H1 (cell line): Measurements from ENCODE around the gene SGK1. TPM values are rescaled to one million over a fixed set of nuclear protein-coding genes. Genes with fewer than 3 reads are reported as not detected.

Source experiments
- CTCF ChIA-PET: fragments of 300-600 bp; sonication (Branson Sonifier 250); formaldehyde crosslinking; loops from one replicate; lab custom pipeline; 2021; ENCODE audit not compliant: partially characterized antibody; lab: Charles Lee
- POLR2A ChIA-PET: fragments of 300-600 bp; sonication (Branson Sonifier 250); formaldehyde crosslinking; loops from one replicate; lab custom pipeline; 2021; ENCODE audit warnings: inconsistent platforms; ENCODE audit not compliant: partially characterized antibody; lab: Charles Lee
- DNase-seq, 2 experiments: peaks; one replicate each; pipeline versions ENCODE4 v3.0.0 to v3.0.0-alpha.2; 2010 to 2022; ENCODE audit warnings: low spot score in 2 of 2, low read depth in 1 of 2, mixed read lengths in 1 of 2
- FAIRE-seq: peaks from 2 replicates; lab custom pipeline; 2011; peaks lifted over from hg19 to GRCh38; lab: Jason Lieb, UNC
- H2AFZ ChIP-seq: 2 replicates; pipeline ENCODE4 v1.8.1; 2012; ENCODE audit warnings: low read length, inconsistent platforms
- H2AK5ac ChIP-seq: 2 replicates; pipeline ENCODE4 v1.6.1; 2013; ENCODE audit warnings: low read depth, low read length
- H2BK120ac ChIP-seq: replicated peaks from 2 replicates; pipeline ENCODE3; 2013; ENCODE audit warnings: low read depth, low read length, inconsistent platforms
- H2BK12ac ChIP-seq: 2 replicates; pipeline ENCODE4 v1.6.1; 2013; ENCODE audit warnings: low read depth, low read length
- H2BK15ac ChIP-seq: 2 replicates; pipeline ENCODE4 v1.6.1; 2013; ENCODE audit warnings: low read length
- H2BK20ac ChIP-seq: 2 replicates; pipeline ENCODE4 v1.6.1; 2013; ENCODE audit warnings: low read length
- H2BK5ac ChIP-seq: 2 replicates; pipeline ENCODE4 v1.6.1; 2013; ENCODE audit warnings: low read depth, low read length
- H3K14ac ChIP-seq: 2 replicates; pipeline ENCODE4 v1.6.1; 2013; ENCODE audit warnings: inconsistent platforms; ENCODE audit not compliant: insufficient read length
- H3K18ac ChIP-seq: 2 replicates; pipeline ENCODE4 v1.6.1; 2013; ENCODE audit warnings: low read length; ENCODE audit errors: extremely low read depth
- H3K23ac ChIP-seq: 2 replicates; pipeline ENCODE4 v1.6.1; 2013; ENCODE audit warnings: inconsistent platforms; ENCODE audit not compliant: insufficient read length
- H3K23me2 ChIP-seq: 2 replicates; pipeline ENCODE4 v1.6.1; 2013; ENCODE audit warnings: low read depth, low read length
- H3K27ac ChIP-seq: 2 replicates; pipeline ENCODE4 v1.6.1; 2011; ENCODE audit warnings: low read depth, low read length, inconsistent platforms
- H3K27me3 ChIP-seq, 4 experiments: replicated peaks in 1 of 4; 1 replicate in 1 of 4; 2 replicates in 3 of 4; pipeline versions ENCODE4 v1.6.1 to v1.8.1; 2011 to 2013; ENCODE audit warnings: low read length in 3 of 4, mild to moderate bottlenecking in 3 of 4, inconsistent platforms in 2 of 4, mixed read lengths in 2 of 4, moderate library complexity in 1 of 4; ENCODE audit not compliant: control insufficient read depth in 3 of 4, insufficient read depth in 3 of 4; ENCODE audit errors: extremely low read depth in 1 of 4
- H3K36me3 ChIP-seq, 4 experiments: 2 replicates each; pipeline versions ENCODE4 v1.6.1 to v1.8.1; 2011 to 2013; ENCODE audit warnings: mild to moderate bottlenecking in 4 of 4, low read length in 3 of 4, moderate library complexity in 2 of 4, control low read depth in 1 of 4, inconsistent platforms in 1 of 4; ENCODE audit not compliant: insufficient read depth in 4 of 4, control insufficient read depth in 2 of 4
- H3K4ac ChIP-seq: replicated peaks from 2 replicates; pipeline ENCODE3; 2013; ENCODE audit warnings: low read length, low read depth, mixed read lengths, inconsistent platforms; ENCODE audit not compliant: insufficient read length
- H3K4me1 ChIP-seq, 4 experiments: replicated peaks in 1 of 4; 1 replicate in 1 of 4; 2 replicates in 3 of 4; pipeline versions ENCODE4 v1.6.1 to v1.8.1; 2011 to 2013; ENCODE audit warnings: low read length in 3 of 4, inconsistent platforms in 2 of 4, mixed read lengths in 1 of 4; ENCODE audit not compliant: insufficient read depth in 4 of 4, control insufficient read depth in 3 of 4
- H3K4me2 ChIP-seq, 2 experiments: 2 replicates each; pipeline versions ENCODE4 v1.6.1 to v1.8.1; 2011 to 2013; ENCODE audit warnings: low read depth in 2 of 2, low read length in 2 of 2, control low read depth in 1 of 2, inconsistent platforms in 1 of 2, mild to moderate bottlenecking in 1 of 2; ENCODE audit not compliant: insufficient read depth in 1 of 2
- H3K4me3 ChIP-seq, 4 experiments: fragments of 200-600, 300-600 bp in 1 of 4; sonication (generic), shearing (Covaris generic), sonication (Bioruptor Twin) in 1 of 4; 2 replicates each; pipeline versions ENCODE4 v1.5.1 to v1.8.1; 2011 to 2016; ENCODE audit warnings: low read length in 4 of 4, low read depth in 3 of 4, control low read depth in 2 of 4, inconsistent platforms in 2 of 4, mild to moderate bottlenecking in 2 of 4, mixed read lengths in 1 of 4, moderate library complexity in 1 of 4; ENCODE audit not compliant: insufficient read depth in 2 of 4; ENCODE audit errors: extremely low read depth in 1 of 4
- H3K56ac ChIP-seq: replicated peaks from 2 replicates; pipeline ENCODE3; 2013; ENCODE audit warnings: low read depth, mild to moderate bottlenecking, mixed read lengths, low read length, inconsistent platforms; ENCODE audit not compliant: insufficient read length
- H3K79me1 ChIP-seq: 2 replicates; pipeline ENCODE4 v1.6.1; 2013; ENCODE audit warnings: low read depth, low read length, control low read depth
- H3K79me2 ChIP-seq, 2 experiments: 2 replicates each; pipeline versions ENCODE4 v1.6.1 to v1.8.1; 2012 to 2013; ENCODE audit warnings: low read length in 2 of 2, mild to moderate bottlenecking in 2 of 2, inconsistent platforms in 1 of 2; ENCODE audit not compliant: insufficient read depth in 2 of 2, control insufficient read depth in 1 of 2
- H3K9ac ChIP-seq, 4 experiments: replicated peaks in 1 of 4; 1 replicate in 1 of 4; 2 replicates in 3 of 4; pipeline versions ENCODE4 v1.6.1 to v1.8.1; 2011 to 2013; ENCODE audit warnings: low read depth in 3 of 4, low read length in 3 of 4, control low read depth in 2 of 4, mild to moderate bottlenecking in 2 of 4, moderate library complexity in 2 of 4, inconsistent platforms in 1 of 4; ENCODE audit errors: extremely low read depth in 1 of 4
- H3K9me3 ChIP-seq, 2 experiments: 2 replicates each; pipeline versions ENCODE4 v1.6.1 to v1.8.1; 2012 to 2013; ENCODE audit warnings: mild to moderate bottlenecking in 2 of 2, moderate library complexity in 2 of 2, control low read depth in 1 of 2, inconsistent platforms in 1 of 2, low read depth in 1 of 2, low read length in 1 of 2, mixed read lengths in 1 of 2; ENCODE audit not compliant: insufficient read depth in 2 of 2
- H4K20me1 ChIP-seq, 2 experiments: replicated peaks in 1 of 2; 2 replicates each; pipeline versions ENCODE3 to v1.8.1; 2011 to 2013; ENCODE audit warnings: inconsistent platforms in 2 of 2, low read length in 2 of 2, mild to moderate bottlenecking in 1 of 2; ENCODE audit not compliant: insufficient read depth in 2 of 2, control insufficient read depth in 1 of 2
- H4K5ac ChIP-seq: 2 replicates; pipeline ENCODE4 v1.6.1; 2013; ENCODE audit warnings: low read length, low read depth, mixed read lengths, inconsistent platforms; ENCODE audit not compliant: insufficient read length
- H4K8ac ChIP-seq: 2 replicates; pipeline ENCODE4 v1.8.0; 2013; ENCODE audit warnings: mild to moderate bottlenecking, moderate library complexity, low read length, inconsistent platforms; ENCODE audit not compliant: insufficient read depth; ENCODE audit errors: extremely low read depth
- H4K91ac ChIP-seq: replicated peaks from 2 replicates; pipeline ENCODE3; 2013; ENCODE audit warnings: low read length, mixed read lengths, inconsistent platforms; ENCODE audit not compliant: insufficient read length
- ASH2L ChIP-seq: fragments of 200-600, 300-600 bp; sonication (generic); IDR thresholded peaks from one replicate; pipeline ENCODE4 v1.7.1; 2017; ENCODE audit warnings: low read length
- ATF2 ChIP-seq: IDR thresholded peaks from 2 replicates; pipeline ENCODE4 v1.6.1; 2012; ENCODE audit warnings: low read length, inconsistent platforms
- BRCA1 ChIP-seq: IDR thresholded peaks from 2 replicates; pipeline ENCODE4 v1.6.1; 2012; ENCODE audit warnings: low read depth, low read length, improper control_type of control experiment
- E2F6 ChIP-seq: IDR thresholded peaks from 2 replicates; pipeline ENCODE4 v1.6.1; 2012; ENCODE audit warnings: inconsistent platforms
- PHF8 ChIP-seq: fragments of 200-600 bp; sonication (generic); conservative IDR thresholded peaks from 2 replicates; pipeline ENCODE4 v1.7.1; 2012; ENCODE audit warnings: low read depth, mild to moderate bottlenecking, inconsistent platforms, low read length, moderate library complexity
- RBBP5 ChIP-seq: IDR thresholded peaks from 2 replicates; pipeline ENCODE4 v1.7.1; 2012; ENCODE audit warnings: low read depth, mild to moderate bottlenecking, inconsistent platforms, low read length, moderate library complexity, borderline replicate concordance
- RXRA ChIP-seq: IDR thresholded peaks from 2 replicates; pipeline ENCODE4 v1.6.1; 2011; ENCODE audit warnings: low read depth, mild to moderate bottlenecking, low read length, moderate library complexity; ENCODE audit not compliant: insufficient read depth
- SAP30 ChIP-seq: fragments of 300-600 bp; sonication (generic); IDR thresholded peaks from 2 replicates; pipeline ENCODE4 v1.7.1; 2012; ENCODE audit warnings: low read length, moderate library complexity, mild to moderate bottlenecking, inconsistent platforms; ENCODE audit not compliant: insufficient read depth, insufficient replicate concordance
- SIRT6 ChIP-seq: IDR thresholded peaks from one replicate; pipeline ENCODE4 v1.7.1; 2012; ENCODE audit warnings: low read length, inconsistent platforms
- TAF1 ChIP-seq: IDR thresholded peaks from 2 replicates; pipeline ENCODE4 v1.6.1; 2011; ENCODE audit warnings: mild to moderate bottlenecking, low read depth, low read length
- TAF7 ChIP-seq: optimal IDR thresholded peaks from 2 replicates; pipeline ENCODE3; 2011; ENCODE audit warnings: low read depth, mild to moderate bottlenecking, inconsistent platforms, low read length, moderate library complexity, borderline replicate concordance
- ZNF274 ChIP-seq: IDR thresholded peaks from 2 replicates; pipeline ENCODE4 v1.7.0; 2012; ENCODE audit warnings: low read length, borderline replicate concordance; ENCODE audit errors: extremely low read depth
- WGBS, 2 experiments: shearing (Covaris generic) in 1 of 2; methylation state at CpG; one replicate each; pipeline versions ENCODE4 v1.1.6 to v1.1.7; 2013 to 2015; ENCODE audit warnings: low lambda C conversion rate in 2 of 2, mixed read lengths in 2 of 2, inconsistent platforms in 1 of 2, low coverage in 1 of 2, missing lambda C conversion rate in 1 of 2; ENCODE audit not compliant: insufficient replicate concordance in 2 of 2, insufficient coverage in 1 of 2, insufficient read length in 1 of 2; ENCODE audit errors: extremely low coverage in 1 of 2, missing lambda C conversion rate in 1 of 2; 5-methylcytosine and 5-hydroxymethylcytosine counted together
- polyA plus RNA-seq, 7 experiments: library from polyadenylated mRNA; depleted of rRNA in 3 of 7; stranded (reverse) in 5 of 7; unstranded in 2 of 7; fragments of >200 nt in 5 of 7; fragments of 200-250 nt in 2 of 7; gene quantifications; 1 replicate in 5 of 7; 2 replicates in 1 of 7; 4 replicates in 1 of 7; pipeline versions ENCODE4 v1.2.1 to v1.2.3, GENCODE V29; 2011 to 2013; ENCODE audit warnings: missing spikeins in 2 of 7, mixed read lengths in 2 of 7
- total RNA-seq: library from RNA; stranded (reverse); fragmentation: NEBNext Ultra II Directional; extraction: Animal tissue kit (Norgen Biotek cat#: 25700); gene quantifications from 2 replicates; pipeline ENCODE4 v1.2.1, GENCODE V29; 2021

The SGK1 gene
- total and polyA plus RNA-seq, 2 of the 8 experiments (the other 6 are each of a cell fraction or from before 2014, with no cell fraction given), result 14.5 to 18.4 TPM

- no peak overlapping the region for H2BK20ac ChIP-seq
- no peak overlapping the region for H4K8ac ChIP-seq
- H2BK12ac ChIP-seq, result no peak overlapping the region
- H3K56ac ChIP-seq, result no peak overlapping the region
- H2BK5ac ChIP-seq, result no peak overlapping the region
- H2AFZ ChIP-seq, result no peak overlapping the region
- no peak overlapping the region for H3K4ac ChIP-seq
- no peaks in the 10 kb centered on the region for H3K23me2 ChIP-seq
- no peak overlapping the region for H2BK120ac ChIP-seq
- no peaks in the 10 kb centered on the region for H3K27me3 ChIP-seq
- ChIA-PET POLR2A (no interaction called here), CTCF (interaction anchor here (0.5 to 1.3 kb wide), 5 partner anchors 10 to 342 kb away, joined by 3 to 5 read pairs (median 4); no protein-coding TSS in a partner anchor)
- H3K23ac ChIP-seq, result no peak overlapping the region
- H3K9ac ChIP-seq, result no peak overlapping the region
- no peak overlapping the region for H4K5ac ChIP-seq
- DNase-seq, result no peak
- H4K20me1 ChIP-seq, result no peaks in the 10 kb centered on the region
- no peak overlapping the region for H3K4me2 ChIP-seq
- H3K9me3 ChIP-seq, result no peaks in the 10 kb centered on the region
- H3K36me3 ChIP-seq, result no peaks in the 10 kb centered on the region
- H2AK5ac ChIP-seq, result no peak overlapping the region
- H3K14ac ChIP-seq, result no peak overlapping the region
- no peak overlapping the region for H3K27ac ChIP-seq
- no peak overlapping the region for H3K4me3 ChIP-seq
- no peak for FAIRE-seq
- no peak overlapping the region for H4K91ac ChIP-seq
- 81% methylated on average over 1 of the region's 1 CpG; no CpG with 5 or more reads in 1 of the 2 experiments for WGBS, 2 experiments
- H2BK15ac ChIP-seq, result no peak overlapping the region
- H3K4me1 ChIP-seq, result no peaks in the 10 kb centered on the region
- no peak overlapping the region for H3K18ac ChIP-seq
- no peaks in the 10 kb centered on the region for H3K79me1 ChIP-seq
- H3K79me2 ChIP-seq, result no peaks in the 10 kb centered on the region
- TF ChIP-seq E2F6 (no peak), SAP30 (no peak), SIRT6 (no peak), BRCA1 (no peak), PHF8 (no peak), TAF1 (no peak), ASH2L (no peak), TAF7 (no peak), RXRA (no peak), ATF2 (no peak), RBBP5 (no peak), ZNF274 (no peak)
These were observed 189.8 kb downstream of the SGK1 start for GRCh38 chr6:134128146-134128545.
